GM23338 (cell line): ENCODE measurements around the gene IQGAP2. TPM values are rescaled to one million over a fixed set of nuclear protein-coding genes. Genes with fewer than 3 reads are reported as not detected.

Experiments used
- ATAC-seq: fragments of 200-7000 bp; cut with Tn5 transposase; 3 replicates; pipeline ENCODE4 v1.9.1; 2020
- DNase-seq: peaks from one replicate; pipeline ENCODE4 v3.0.0-alpha.2; 2015; ENCODE audit warnings: low spot score
- H2AFZ ChIP-seq: fragments of 200-600 bp; sonication (generic); 2 replicates; pipeline ENCODE4 v1.8.0; 2016; ENCODE audit warnings: antibody characterized with exemption, mild to moderate bottlenecking, moderate library complexity
- H3F3A ChIP-seq: fragments of 200-600 bp; sonication (generic); replicated peaks from 2 replicates; pipeline ENCODE4 v1.8.0; 2017; ENCODE audit warnings: antibody characterized with exemption, mixed run types, low read depth
- H3K27ac ChIP-seq: fragments of 200-600 bp; sonication (generic); 2 replicates; pipeline ENCODE4 v1.6.1; 2016; ENCODE audit warnings: low read depth
- H3K27me3 ChIP-seq: fragments of 200-600 bp; sonication (generic); 2 replicates; pipeline ENCODE4 v1.8.0; 2016; ENCODE audit warnings: mild to moderate bottlenecking, mixed run types, moderate library complexity; ENCODE audit not compliant: insufficient read depth
- H3K36me3 ChIP-seq: fragments of 200-600 bp; sonication (generic); 2 replicates; pipeline ENCODE4 v1.8.0; 2016; ENCODE audit warnings: mild to moderate bottlenecking; ENCODE audit not compliant: insufficient read depth
- H3K4me1 ChIP-seq: fragments of 200-600 bp; sonication (generic); 2 replicates; pipeline ENCODE4 v1.8.0; 2016; ENCODE audit warnings: mild to moderate bottlenecking, moderate library complexity; ENCODE audit not compliant: insufficient read depth
- H3K4me2 ChIP-seq: fragments of 200-600 bp; sonication (generic); 2 replicates; pipeline ENCODE4 v1.7.1; 2017; ENCODE audit warnings: mixed run types
- H3K4me3 ChIP-seq: fragments of 200-600 bp; sonication (generic); 2 replicates; pipeline ENCODE4 v1.6.1; 2016; ENCODE audit warnings: mixed run types
- H3K79me2 ChIP-seq: fragments of 200-600 bp; sonication (generic); replicated peaks from 2 replicates; pipeline ENCODE4 v1.8.0; 2017; ENCODE audit warnings: mild to moderate bottlenecking; ENCODE audit not compliant: insufficient read depth
- H3K9me2 ChIP-seq: fragments of 200-600 bp; sonication (generic); 2 replicates; pipeline ENCODE4 v1.8.0; 2017; ENCODE audit not compliant: insufficient read depth
- H4K20me1 ChIP-seq: fragments of 200-600 bp; sonication (generic); replicated peaks from 2 replicates; pipeline ENCODE4 v1.8.0; 2017; ENCODE audit warnings: mild to moderate bottlenecking; ENCODE audit not compliant: insufficient read depth
- H3K27ac Mint-ChIP-seq: 2 replicates; pipeline ENCODE4 v1.8.0; 2020; ENCODE audit warnings: inconsistent platforms, mild to moderate bottlenecking, moderate library complexity, mixed read lengths
- H3K27me3 Mint-ChIP-seq: 3 replicates; pipeline ENCODE4 v1.8.0; 2022; ENCODE audit warnings: low read depth, mild to moderate bottlenecking, moderate library complexity, mixed read lengths, inconsistent platforms; ENCODE audit not compliant: insufficient read depth, poor library complexity
- H3K36me3 Mint-ChIP-seq: 3 replicates; pipeline ENCODE4 v1.8.0; 2021; ENCODE audit warnings: low read depth, mild to moderate bottlenecking, inconsistent platforms, moderate library complexity, mixed read lengths
- H3K4me1 Mint-ChIP-seq: 3 replicates; pipeline ENCODE4 v1.8.0; 2020; ENCODE audit warnings: mild to moderate bottlenecking, inconsistent platforms, mixed read lengths
- H3K4me3 Mint-ChIP-seq: 3 replicates; pipeline ENCODE4 v1.8.0; 2021; ENCODE audit warnings: moderate library complexity, mild to moderate bottlenecking, inconsistent platforms, mixed read lengths
- H3K9me3 Mint-ChIP-seq: 3 replicates; pipeline ENCODE4 v1.8.0; 2020; ENCODE audit warnings: moderate library complexity, mild to moderate bottlenecking, inconsistent platforms, mixed read lengths
- ZNF114 ChIP-seq: fragments of 250-450 bp; sonication (Bioruptor Pico); IDR thresholded peaks from 2 replicates; pipeline ENCODE4 v1.5.0; 2020; ENCODE audit warnings: mild to moderate bottlenecking, moderate library complexity
- ZNF462 ChIP-seq: fragments of 250-450 bp; sonication (Bioruptor Pico); IDR thresholded peaks from 2 replicates; pipeline ENCODE4 v1.5.0; 2020; ENCODE audit warnings: mild to moderate bottlenecking, moderate library complexity
- polyA plus RNA-seq: library from polyadenylated mRNA; unstranded; fragments of >200 nt; fragmentation: Nextera tagmentation; extraction: Ambion mirVana; gene quantifications from 2 replicates; pipeline ENCODE4 v1.2.1, GENCODE V29; 2016
- total RNA-seq: library from RNA; depleted of rRNA; stranded (reverse); fragments of >200 nt; shearing (Covaris generic); gene quantifications from 2 replicates; pipeline ENCODE4 v1.2.3, GENCODE V29; 2014

The IQGAP2 gene
- total and polyA plus RNA-seq, 2 experiments from 2014 or later = 60.0 to 86.5 TPM

DNA sequence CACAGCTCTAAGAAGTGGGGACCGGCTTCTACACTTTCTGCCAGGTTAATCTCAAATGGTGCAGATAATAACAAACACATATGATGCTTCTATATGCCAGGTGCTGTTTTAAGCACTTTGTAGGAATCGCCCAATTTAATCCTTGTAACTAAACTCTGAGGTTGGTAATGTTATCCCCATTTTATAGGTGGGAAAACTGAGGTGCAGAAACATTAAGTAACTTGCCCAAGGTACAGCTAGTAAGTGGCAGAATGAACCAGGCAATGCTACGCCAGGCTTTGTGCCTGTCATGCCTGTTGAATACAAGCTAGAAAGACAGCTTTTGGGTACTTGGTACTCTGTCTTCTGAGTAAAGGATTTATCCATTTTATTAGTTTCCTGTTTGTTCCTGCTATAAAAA is 19.7 kb downstream of the IQGAP2 start:
- peaks cover 52% of the 10 kb centered on the region for H3K4me1 ChIP-seq

More for the DNA sequence above, 19.7 kb downstream of the IQGAP2 start:
- ATAC-seq (no peak), DNase-seq (no peak)
- Mint-ChIP-seq H3K36me3 (peaks cover 3% of the 10 kb centered on the region; the same call in 1 of the 3 replicates), H3K4me1 (peaks cover 66% of the 10 kb centered on the region), H3K4me3 (no peak overlapping the region), H3K9me3 (no peaks in the 10 kb centered on the region), H3K27ac (no peak overlapping the region; the same call in 1 of the 2 replicates), H3K27me3 (peaks cover 4% of the 10 kb centered on the region)
- H3K27me3 ChIP-seq = no peaks in the 10 kb centered on the region
- 0 out of 2 replicates have a peak, but pooled peaks cover 4% of the 10 kb centered on the region for H3K36me3 ChIP-seq
- no peaks in the 10 kb centered on the region for H3K9me2 ChIP-seq
- H2AFZ ChIP-seq = no peak overlapping the region
- no peak overlapping the region for H3K27ac ChIP-seq
- no peak overlapping the region for H3K4me2 ChIP-seq
- no peak overlapping the region for H3K4me3 ChIP-seq
- no peaks in the 10 kb centered on the region for H4K20me1 ChIP-seq
- TF ChIP-seq ZNF462 = no peak
- TF ChIP-seq ZNF114 (CRISPR knock-in tag) = no peak
- peaks cover 17% of the 10 kb centered on the region for H3F3A ChIP-seq
- peaks cover 82% of the 10 kb centered on the region for H3K79me2 ChIP-seq
